ENCODE results near the gene UCHL5. TPM values are rescaled to one million over a fixed set of nuclear protein-coding genes. Genes with fewer than 3 reads are reported as not detected.
"Not testable (repeated sequence)": the region's sequence is repeated elsewhere in the genome, so short reads cannot be mapped to it uniquely, and the experiment has no call there.

Gene UCHL5
- total RNA-seq, 2 experiments from 2014 or later: 50.8 to 68.5 TPM

DNA sequence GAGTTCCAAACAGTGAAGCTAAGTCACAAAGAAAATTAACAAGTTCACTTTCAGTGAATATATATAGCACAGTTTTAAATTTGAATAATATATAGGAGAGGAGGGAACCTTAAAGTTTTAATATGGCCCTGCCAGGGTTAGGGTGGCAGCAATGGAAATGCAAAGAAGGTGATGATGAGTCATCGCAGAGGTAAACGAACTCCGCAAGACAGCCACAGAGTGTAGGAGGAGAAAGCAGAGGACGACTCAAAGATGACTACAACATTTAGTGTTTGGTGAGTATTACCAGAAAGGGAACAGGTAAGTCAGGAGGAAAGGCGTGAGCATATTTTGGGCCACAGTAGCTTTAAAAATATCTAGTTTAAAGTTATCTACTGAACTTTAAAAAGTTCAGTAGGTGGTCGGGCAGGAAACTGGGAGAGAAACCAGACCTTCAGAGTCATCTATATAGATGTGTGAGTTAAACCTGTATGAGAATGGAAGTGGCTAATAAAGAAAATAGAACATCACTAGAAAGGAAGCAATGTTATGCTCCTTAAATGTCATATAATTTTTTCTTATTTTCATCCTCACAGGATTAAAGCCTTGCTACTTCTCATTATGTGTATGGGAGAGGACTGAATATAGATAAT, 75.7 kb downstream of the UCHL5 start:
- peaks cover 30% of the 10 kb centered on the region for H3K4me1 Mint-ChIP-seq
- DNase-seq (peak; percentile 60), ATAC-seq (peak; percentile 91)
- H3K9me3 Mint-ChIP-seq (ENCODE audit: low read depth): no peaks in the 10 kb centered on the region
- no peaks in the 10 kb centered on the region for H3K27me3 Mint-ChIP-seq
- CTCF ChIA-PET: interaction anchor here (1.0 kb wide), 1 partner anchor 178 kb away, joined by 6 read pairs; no protein-coding TSS in a partner anchor
- peak overlapping the region; percentile 16 for H3K27ac Mint-ChIP-seq
- H3K4me3 Mint-ChIP-seq: no peak overlapping the region
- peaks cover 16% of the 10 kb centered on the region for H3K36me3 Mint-ChIP-seq

GRCh38 chr1:192980856-192981255, 78.3 kb downstream of the UCHL5 start:
- CTCF ChIA-PET: no interaction called here
- ATAC-seq: no peak
- peaks cover 30% of the 10 kb centered on the region for H3K4me1 Mint-ChIP-seq
- peaks cover 10% of the 10 kb centered on the region for H3K36me3 Mint-ChIP-seq
- no peak overlapping the region for H3K27ac Mint-ChIP-seq
- H3K27me3 Mint-ChIP-seq: no peaks in the 10 kb centered on the region
- H3K9me3 Mint-ChIP-seq (ENCODE audit: low read depth): no peaks in the 10 kb centered on the region
- DNase-seq: no peak
- H3K4me3 Mint-ChIP-seq: no peak overlapping the region

GRCh38 chr1:192980334-192980733, 78.8 kb downstream of the UCHL5 start:
- H3K4me3 Mint-ChIP-seq; H3K27ac Mint-ChIP-seq; DNase-seq; ATAC-seq; H3K36me3 Mint-ChIP-seq; H3K27me3 Mint-ChIP-seq; H3K9me3 Mint-ChIP-seq (ENCODE audit: low read depth); CTCF ChIA-PET: not testable (repeated sequence)
- H3K4me1 Mint-ChIP-seq: peaks cover 25% of the 10 kb centered on the region

DNA sequence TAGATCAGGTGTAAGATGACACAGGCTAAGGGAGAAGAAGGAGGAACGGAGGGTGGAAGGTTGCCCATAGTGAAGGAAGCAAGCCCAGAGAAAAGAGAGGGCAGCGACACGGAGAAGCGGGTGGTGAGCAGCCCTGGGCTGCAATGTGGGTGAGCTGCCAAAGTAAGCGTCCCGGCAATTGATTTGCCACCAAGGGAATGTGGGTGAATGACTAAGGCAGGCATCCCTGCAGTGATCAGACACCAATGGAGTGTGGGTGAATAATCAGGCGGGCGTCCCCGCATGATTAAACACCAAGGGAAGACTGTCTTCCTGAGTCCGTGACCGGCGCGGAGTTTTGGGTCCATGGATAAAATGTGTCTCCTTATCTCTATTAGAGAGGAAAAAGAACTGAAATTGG, 79.6 kb downstream of the UCHL5 start:
- Mint-ChIP-seq H3K9me3 (ENCODE audit: low read depth) (no peaks in the 10 kb centered on the region), H3K27me3 (no peaks in the 10 kb centered on the region), H3K4me3 (no peak overlapping the region), H3K36me3 (peaks cover 6% of the 10 kb centered on the region), H3K27ac (no peak overlapping the region), H3K4me1 (peaks cover 19% of the 10 kb centered on the region)
- ATAC-seq (no peak), DNase-seq (no peak)
- CTCF ChIA-PET: no interaction called here

- ATAC-seq: no peak
- peaks cover 6% of the 10 kb centered on the region for H3K36me3 Mint-ChIP-seq
- H3K27me3 Mint-ChIP-seq: no peaks in the 10 kb centered on the region
- no peak for DNase-seq
- no peak overlapping the region for H3K27ac Mint-ChIP-seq
- H3K9me3 Mint-ChIP-seq (ENCODE audit: low read depth): no peaks in the 10 kb centered on the region
- peaks cover 6% of the 10 kb centered on the region for H3K4me1 Mint-ChIP-seq
- no peak overlapping the region for H3K4me3 Mint-ChIP-seq
- CTCF ChIA-PET: no interaction called here
Measured at GRCh38 chr1:192978195-192978710, 80.9 kb downstream of the UCHL5 start.

DNA sequence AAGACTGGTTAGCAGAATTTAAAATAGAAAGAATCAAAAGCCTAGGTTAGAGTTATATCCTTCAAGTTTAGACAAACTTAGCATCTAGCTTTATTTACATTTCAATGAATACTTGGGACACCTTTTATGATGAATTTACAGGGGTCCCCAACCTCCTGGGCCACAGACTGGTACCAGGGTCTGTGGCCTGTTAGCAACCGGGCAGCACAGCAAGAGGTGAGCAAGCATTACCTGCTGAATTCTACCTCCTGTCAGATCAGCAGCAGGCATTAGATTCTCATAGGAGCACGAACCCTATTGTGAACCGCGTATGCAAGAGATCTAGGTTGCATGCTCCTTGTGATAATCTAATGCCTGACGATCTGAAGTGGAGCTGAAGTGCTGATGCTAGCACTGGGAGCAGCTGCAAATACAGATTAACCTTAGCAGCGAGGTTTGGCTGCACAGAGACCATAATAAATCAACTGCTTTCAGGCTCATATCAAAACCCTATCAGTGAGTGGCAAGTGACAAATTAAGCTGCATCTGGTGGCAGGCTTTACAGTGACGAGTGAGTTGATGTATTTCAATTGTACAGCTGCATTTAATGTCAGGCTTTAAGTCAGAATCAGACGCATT, 82.0 kb downstream of the UCHL5 start:
- Mint-ChIP-seq H3K4me3 (no peak overlapping the region), H3K27me3 (no peaks in the 10 kb centered on the region), H3K4me1 (peaks cover 6% of the 10 kb centered on the region), H3K36me3 (peaks cover 6% of the 10 kb centered on the region), H3K9me3 (ENCODE audit: low read depth) (no peaks in the 10 kb centered on the region), H3K27ac (no peak overlapping the region)
- CTCF ChIA-PET: interaction anchor here (0.9 kb wide), 1 partner anchor 14 kb away, joined by 5 read pairs; no protein-coding TSS in a partner anchor
- ATAC-seq: no peak
- DNase-seq: no peak

DNA sequence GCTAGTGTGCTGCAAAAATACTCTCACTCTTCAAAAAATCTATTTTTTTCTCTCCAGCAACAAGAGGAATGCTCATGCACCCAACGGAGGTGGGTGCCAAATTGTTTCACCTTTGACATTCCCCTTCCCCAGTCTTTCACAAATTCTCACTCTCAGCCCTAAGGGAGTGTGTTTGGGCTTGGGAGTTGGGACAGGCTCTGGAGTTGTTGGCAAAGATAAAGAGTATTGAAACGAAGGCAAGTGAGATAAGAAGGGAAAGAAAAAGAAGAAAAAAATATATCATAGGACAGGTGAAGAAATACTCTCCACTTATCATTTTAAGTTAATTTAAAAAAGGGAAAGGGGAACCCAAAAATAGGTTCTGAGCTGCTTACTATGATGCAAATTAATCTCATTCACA, 82.6 kb downstream of the UCHL5 start:
- DNase-seq: no peak
- H3K4me1 Mint-ChIP-seq: peaks cover 6% of the 10 kb centered on the region
- no peak overlapping the region for H3K4me3 Mint-ChIP-seq
- no peaks in the 10 kb centered on the region for H3K27me3 Mint-ChIP-seq
- peaks cover 3% of the 10 kb centered on the region for H3K36me3 Mint-ChIP-seq
- no peak overlapping the region for H3K27ac Mint-ChIP-seq
- CTCF ChIA-PET: interaction anchor here (0.9 kb wide), 1 partner anchor 13 kb away, joined by 5 read pairs; no protein-coding TSS in a partner anchor
- no peak for ATAC-seq
- no peaks in the 10 kb centered on the region for H3K9me3 Mint-ChIP-seq (ENCODE audit: low read depth)

DNA sequence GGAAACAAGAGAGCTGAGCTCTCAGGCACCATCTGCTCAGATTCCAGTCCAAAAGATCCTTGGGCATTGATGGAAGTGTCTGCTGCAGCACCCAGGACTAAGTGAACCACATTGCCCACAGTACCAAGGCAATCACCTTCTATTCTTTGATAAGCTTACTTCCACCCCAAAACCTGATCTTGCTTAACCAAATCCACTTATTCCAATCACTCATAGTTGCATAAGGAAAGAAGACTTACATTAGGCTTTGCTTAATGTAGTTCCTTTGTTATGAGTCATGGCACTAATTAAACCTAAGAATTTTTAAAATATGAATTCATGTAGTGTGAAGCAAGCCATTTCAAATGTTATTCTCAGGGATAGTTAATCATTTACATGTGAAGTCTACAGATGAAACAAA, 84.5 kb downstream of the UCHL5 start:
- peaks cover 6% of the 10 kb centered on the region for H3K4me1 Mint-ChIP-seq

DNA sequence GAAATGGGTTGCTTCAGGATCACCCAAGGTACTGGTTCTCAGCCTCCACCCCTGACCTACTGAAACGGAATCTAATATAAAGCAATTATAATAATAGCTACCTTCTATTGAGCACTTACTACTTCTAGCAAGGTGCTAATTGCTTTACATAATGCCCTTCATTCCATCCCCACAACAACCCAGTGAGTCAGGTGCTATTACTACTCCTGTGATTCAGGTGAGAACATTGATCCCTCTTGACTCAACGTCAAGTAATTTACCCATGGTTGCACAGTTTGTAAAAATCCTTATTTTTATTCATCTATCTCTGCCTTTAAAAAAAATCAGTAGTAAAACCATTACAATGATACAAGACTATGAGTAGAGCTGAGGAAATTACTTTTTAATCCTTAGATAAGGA, 85.2 kb downstream of the UCHL5 start:
- Mint-ChIP-seq H3K4me1 (peaks cover 6% of the 10 kb centered on the region), H3K27ac (no peak overlapping the region), H3K4me3 (no peak overlapping the region), H3K27me3 (no peaks in the 10 kb centered on the region), H3K36me3 (no peaks in the 10 kb centered on the region), H3K9me3 (ENCODE audit: low read depth) (no peaks in the 10 kb centered on the region)
- CTCF ChIA-PET: no interaction called here
- ATAC-seq (no peak), DNase-seq (no peak)

More for the DNA sequence above, 84.5 kb downstream of the UCHL5 start:
- no peak for ATAC-seq
- CTCF ChIA-PET: no interaction called here
- Mint-ChIP-seq H3K9me3 (ENCODE audit: low read depth) (no peaks in the 10 kb centered on the region), H3K36me3 (peaks cover 2% of the 10 kb centered on the region), H3K27ac (no peak overlapping the region), H3K4me3 (no peak overlapping the region), H3K27me3 (no peaks in the 10 kb centered on the region)
- no peak for DNase-seq

- no peaks in the 10 kb centered on the region for H3K36me3 Mint-ChIP-seq
- peaks cover 6% of the 10 kb centered on the region for H3K4me1 Mint-ChIP-seq
- CTCF ChIA-PET: no interaction called here
- H3K9me3 Mint-ChIP-seq (ENCODE audit: low read depth): no peaks in the 10 kb centered on the region
- no peak for ATAC-seq
- no peak for DNase-seq
- H3K27ac Mint-ChIP-seq: no peak overlapping the region
- H3K4me3 Mint-ChIP-seq: no peak overlapping the region
- H3K27me3 Mint-ChIP-seq: no peaks in the 10 kb centered on the region
Measured at GRCh38 chr1:192973202-192973601, 86.0 kb downstream of the UCHL5 start.

- no peak overlapping the region for H3K4me3 Mint-ChIP-seq
- H3K36me3 Mint-ChIP-seq: no peaks in the 10 kb centered on the region
- DNase-seq (no peak), ATAC-seq (no peak)
- H3K27ac Mint-ChIP-seq: no peak overlapping the region
- CTCF ChIA-PET: no interaction called here
- no peaks in the 10 kb centered on the region for H3K4me1 Mint-ChIP-seq
- H3K9me3 Mint-ChIP-seq (ENCODE audit: low read depth): no peaks in the 10 kb centered on the region
- H3K27me3 Mint-ChIP-seq: no peaks in the 10 kb centered on the region
Measured at GRCh38 chr1:192969091-192969490, 90.1 kb downstream of the UCHL5 start.

- no peak overlapping the region for H3K4me3 Mint-ChIP-seq
- H3K36me3 Mint-ChIP-seq: no peaks in the 10 kb centered on the region
- no peaks in the 10 kb centered on the region for H3K9me3 Mint-ChIP-seq (ENCODE audit: low read depth)
- CTCF ChIA-PET: no interaction called here
- ATAC-seq: no peak
- no peaks in the 10 kb centered on the region for H3K27me3 Mint-ChIP-seq
- no peak for DNase-seq
- no peaks in the 10 kb centered on the region for H3K4me1 Mint-ChIP-seq
- H3K27ac Mint-ChIP-seq: no peak overlapping the region
Measured at GRCh38 chr1:192968323-192968722, 90.8 kb downstream of the UCHL5 start.

GRCh38 chr1:192967901-192968300, 91.3 kb downstream of the UCHL5 start:
- ATAC-seq: no peak
- CTCF ChIA-PET: no interaction called here
- Mint-ChIP-seq H3K9me3 (ENCODE audit: low read depth) (no peaks in the 10 kb centered on the region), H3K27ac (no peak overlapping the region), H3K36me3 (no peaks in the 10 kb centered on the region), H3K4me3 (no peak overlapping the region), H3K4me1 (peaks cover 2% of the 10 kb centered on the region), H3K27me3 (no peaks in the 10 kb centered on the region)
- no peak for DNase-seq

- no peak for ATAC-seq
- no peak for DNase-seq
- CTCF ChIA-PET: no interaction called here
- no peaks in the 10 kb centered on the region for H3K36me3 Mint-ChIP-seq
- no peak overlapping the region for H3K4me3 Mint-ChIP-seq
- no peak overlapping the region for H3K27ac Mint-ChIP-seq
- no peaks in the 10 kb centered on the region for H3K27me3 Mint-ChIP-seq
- H3K9me3 Mint-ChIP-seq (ENCODE audit: low read depth): no peaks in the 10 kb centered on the region
- peaks cover 5% of the 10 kb centered on the region for H3K4me1 Mint-ChIP-seq
Measured at GRCh38 chr1:192967211-192967877, 91.8 kb downstream of the UCHL5 start.
